Tibial nerve (tissue), 3 donors: ENCODE measurements around the gene SLC4A3.

ENCODE experiments used
- POLR2A ChIP-seq, 2 donors: fragments of 450-650 bp; IDR thresholded peaks; one replicate each; pipeline ENCODE4 v1.6.1; 2017; ENCODE audit warnings: antibody characterized with exemption in 2 of 2, mild to moderate bottlenecking in 2 of 2, moderate library complexity in 2 of 2
- TF ChIP-seq, protein P1 (sequence below), 5 experiments: fragments of 200-600 bp in 3 of 5; fragments of 450-650 bp in 2 of 5; sonication (generic) in 3 of 5; IDR thresholded peaks; one replicate each; pipeline ENCODE4 v1.5.1; 2016 to 2019; ENCODE audit warnings: antibody characterized with exemption in 5 of 5, mild to moderate bottlenecking in 3 of 5, moderate library complexity in 2 of 5

DNA sequence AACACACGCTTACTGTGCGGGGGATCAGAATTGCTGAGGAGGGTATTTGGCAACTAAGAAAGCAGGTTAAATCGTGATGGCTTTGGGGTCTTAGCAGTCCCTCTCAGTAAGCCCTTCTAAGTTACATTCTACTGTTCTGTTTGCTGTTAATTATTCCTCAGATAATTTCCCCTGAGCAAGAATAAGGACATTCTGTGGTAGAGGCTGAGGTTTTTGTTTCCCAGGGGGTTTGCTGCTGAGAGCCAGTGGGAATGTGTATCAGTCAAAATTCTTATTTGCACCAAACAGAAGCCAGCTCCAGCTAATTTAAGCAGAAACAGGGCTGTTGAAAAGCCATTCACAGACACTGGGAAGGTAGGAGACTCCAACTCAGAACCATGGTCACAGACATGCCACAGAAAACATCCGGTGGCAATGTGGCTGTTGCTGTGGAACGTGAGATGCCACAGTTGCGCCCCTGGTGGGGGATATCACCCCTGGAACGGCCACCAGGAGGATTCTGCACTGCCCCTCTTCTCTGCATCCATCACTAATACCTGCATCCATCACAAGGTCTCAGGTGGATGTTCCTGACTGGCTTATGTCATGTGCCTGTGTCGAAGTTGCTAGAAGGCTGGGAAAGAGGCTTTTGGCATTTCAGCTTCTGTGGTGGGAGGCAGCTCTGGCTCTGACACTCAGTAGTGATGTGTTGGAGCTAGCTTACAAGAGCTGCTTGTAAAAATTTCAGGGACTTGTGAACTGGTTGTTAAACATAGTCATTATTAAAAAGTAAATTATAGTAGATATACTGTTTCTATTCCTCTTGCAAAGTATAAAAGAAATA, 23.2 kb downstream of the SLC4A3 start:
- TF ChIP-seq, protein P1, sequence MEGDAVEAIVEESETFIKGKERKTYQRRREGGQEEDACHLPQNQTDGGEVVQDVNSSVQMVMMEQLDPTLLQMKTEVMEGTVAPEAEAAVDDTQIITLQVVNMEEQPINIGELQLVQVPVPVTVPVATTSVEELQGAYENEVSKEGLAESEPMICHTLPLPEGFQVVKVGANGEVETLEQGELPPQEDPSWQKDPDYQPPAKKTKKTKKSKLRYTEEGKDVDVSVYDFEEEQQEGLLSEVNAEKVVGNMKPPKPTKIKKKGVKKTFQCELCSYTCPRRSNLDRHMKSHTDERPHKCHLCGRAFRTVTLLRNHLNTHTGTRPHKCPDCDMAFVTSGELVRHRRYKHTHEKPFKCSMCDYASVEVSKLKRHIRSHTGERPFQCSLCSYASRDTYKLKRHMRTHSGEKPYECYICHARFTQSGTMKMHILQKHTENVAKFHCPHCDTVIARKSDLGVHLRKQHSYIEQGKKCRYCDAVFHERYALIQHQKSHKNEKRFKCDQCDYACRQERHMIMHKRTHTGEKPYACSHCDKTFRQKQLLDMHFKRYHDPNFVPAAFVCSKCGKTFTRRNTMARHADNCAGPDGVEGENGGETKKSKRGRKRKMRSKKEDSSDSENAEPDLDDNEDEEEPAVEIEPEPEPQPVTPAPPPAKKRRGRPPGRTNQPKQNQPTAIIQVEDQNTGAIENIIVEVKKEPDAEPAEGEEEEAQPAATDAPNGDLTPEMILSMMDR (IDR thresholded peaks at IDR 0.05), result no peak
- TF ChIP-seq POLR2A (IDR thresholded peaks at IDR 0.05), result no peak
